ENCODE measurements around the gene BET1. TPM values are rescaled to one million over a fixed set of nuclear protein-coding genes. Genes with fewer than 3 reads are reported as not detected.

Gene BET1
- total RNA-seq, 4 donors from 2014 or later: 26.1 to 44.6 (median 30.2) TPM

- H3K36me3 ChIP-seq: peaks cover 0 to 12% (median 0%) of the 10 kb centered on the region in 3 donors
- no peaks in the 10 kb centered on the region for H3K9me3 ChIP-seq
- TF ChIP-seq POLR2A (IDR thresholded peaks at IDR 0.05) (no peak), CTCF (IDR thresholded peaks at IDR 0.05) (no peak)
- H3K27me3 ChIP-seq: no peaks in the 10 kb centered on the region
- no peak for DNase-seq
- no peak overlapping the region for H3K27ac ChIP-seq
- H3K4me3 ChIP-seq: no peak overlapping the region
- H3K4me1 ChIP-seq: peaks cover 0 to 10% (median 1%) of the 10 kb centered on the region in 4 donors
Observed at GRCh38 chr7:94001396-94001795, 2.8 kb downstream of the BET1 start.

GRCh38 chr7:93997868-93998267 lies 6.3 kb downstream of the BET1 start:
- peaks cover 0 to 6% (median 0%) of the 10 kb centered on the region in 4 donors for H3K4me1 ChIP-seq
- peaks cover 0 to 17% (median 0%) of the 10 kb centered on the region in 3 donors for H3K36me3 ChIP-seq
- H3K4me3 ChIP-seq: no peak overlapping the region
- H3K9me3 ChIP-seq: no peaks in the 10 kb centered on the region
- DNase-seq: no peak
- no peak overlapping the region for H3K27ac ChIP-seq
- TF ChIP-seq POLR2A (IDR thresholded peaks at IDR 0.05): no peak
- no peak for TF ChIP-seq CTCF (IDR thresholded peaks at IDR 0.05)
- H3K27me3 ChIP-seq: no peaks in the 10 kb centered on the region

- TF ChIP-seq POLR2A (IDR thresholded peaks at IDR 0.05) (no peak), CTCF (IDR thresholded peaks at IDR 0.05) (no peak)
- Histone ChIP-seq H3K9me3 (no peaks in the 10 kb centered on the region), H3K4me3 (no peak overlapping the region), H3K4me1 (no peaks in the 10 kb centered on the region), H3K27ac (no peak overlapping the region), H3K36me3 (peaks cover 0 to 5% (median 0%) of the 10 kb centered on the region in 3 donors), H3K27me3 (no peaks in the 10 kb centered on the region)
- DNase-seq: no peak
Observed at GRCh38 chr7:93992421-93993110, 11.6 kb downstream of the BET1 start.

GRCh38 chr7:93987297-93987696 lies 16.9 kb downstream of the BET1 start:
- Histone ChIP-seq H3K4me3 (no peak overlapping the region), H3K27ac (no peak overlapping the region), H3K4me1 (no peaks in the 10 kb centered on the region), H3K36me3 (no peaks in the 10 kb centered on the region), H3K9me3 (no peaks in the 10 kb centered on the region), H3K27me3 (no peaks in the 10 kb centered on the region)
- no peak for TF ChIP-seq CTCF (IDR thresholded peaks at IDR 0.05)
- no peak for TF ChIP-seq POLR2A (IDR thresholded peaks at IDR 0.05)
- no peak for DNase-seq

GRCh38 chr7:93985101-93985500 lies 19.1 kb downstream of the BET1 start:
- Histone ChIP-seq H3K27ac (no peak overlapping the region), H3K9me3 (no peaks in the 10 kb centered on the region), H3K36me3 (no peaks in the 10 kb centered on the region), H3K4me1 (peaks cover 0 to 6% (median 2%) of the 10 kb centered on the region in 4 donors), H3K4me3 (no peak overlapping the region), H3K27me3 (no peaks in the 10 kb centered on the region)
- TF ChIP-seq CTCF (IDR thresholded peaks at IDR 0.05) (no peak), POLR2A (IDR thresholded peaks at IDR 0.05) (no peak)
- DNase-seq: no peak
